ENCODE results near the gene BPIFB4. TPM values are rescaled to one million over a fixed set of nuclear protein-coding genes. Genes with fewer than 3 reads are reported as not detected.

The BPIFB4 gene
- total RNA-seq, 3 donors from 2014 or later = not detected

- Histone ChIP-seq H3K36me3 (no peaks in the 10 kb centered on the region), H3K27me3 (no peaks in the 10 kb centered on the region), H3K9me3 (no peaks in the 10 kb centered on the region), H3K4me3 (no peak overlapping the region), H3K4me1 (no peaks in the 10 kb centered on the region), H3K27ac (no peak overlapping the region)
- intact Hi-C loops (cut with DNase I; ENCODE audit: low total_unique reads) = no loop called here
- TF ChIP-seq CTCF (IDR thresholded peaks at IDR 0.05) (no peak), POLR2A (IDR thresholded peaks at IDR 0.05) (no peak), POLR2AphosphoS5 (IDR thresholded peaks at IDR 0.05) (no peak)
- no peak for DNase-seq (ENCODE audit: low spot score in 2 of 2)
Observed at GRCh38 chr20:33064572-33065287, 14.7 kb upstream of the BPIFB4 start.

- Histone ChIP-seq H3K9me3 (no peaks in the 10 kb centered on the region), H3K27me3 (no peaks in the 10 kb centered on the region), H3K4me1 (no peaks in the 10 kb centered on the region), H3K4me3 (no peak overlapping the region), H3K36me3 (no peaks in the 10 kb centered on the region), H3K27ac (no peak overlapping the region)
- no peak for DNase-seq (ENCODE audit: low spot score in 2 of 2)
- no peak for TF ChIP-seq POLR2AphosphoS5 (IDR thresholded peaks at IDR 0.05)
- no peak for TF ChIP-seq CTCF (IDR thresholded peaks at IDR 0.05)
- TF ChIP-seq POLR2A (IDR thresholded peaks at IDR 0.05) = no peak
- intact Hi-C loops (cut with DNase I; ENCODE audit: low total_unique reads) = no loop called here
Observed at GRCh38 chr20:33065785-33066184, 13.7 kb upstream of the BPIFB4 start.

GRCh38 chr20:33067806-33068205 lies 11.6 kb upstream of the BPIFB4 start:
- Histone ChIP-seq H3K4me1 (no peaks in the 10 kb centered on the region), H3K4me3 (no peak overlapping the region), H3K27ac (no peak overlapping the region), H3K27me3 (peaks cover 0 to 9% of the 10 kb centered on the region in 2 donors), H3K9me3 (no peaks in the 10 kb centered on the region), H3K36me3 (no peaks in the 10 kb centered on the region)
- intact Hi-C loops (cut with DNase I; ENCODE audit: low total_unique reads) = no loop called here
- no peak for DNase-seq (ENCODE audit: low spot score in 2 of 2)
- TF ChIP-seq CTCF (IDR thresholded peaks at IDR 0.05) (no peak), POLR2A (IDR thresholded peaks at IDR 0.05) (no peak), POLR2AphosphoS5 (IDR thresholded peaks at IDR 0.05) (no peak)

GRCh38 chr20:33068251-33068939 lies 11.0 kb upstream of the BPIFB4 start:
- intact Hi-C loops (cut with DNase I; ENCODE audit: low total_unique reads) = no loop called here
- H3K27ac ChIP-seq = no peak overlapping the region
- DNase-seq (ENCODE audit: low spot score in 2 of 2) = no peak
- H3K4me1 ChIP-seq = no peaks in the 10 kb centered on the region
- peaks cover 0 to 9% of the 10 kb centered on the region in 2 donors for H3K27me3 ChIP-seq
- TF ChIP-seq POLR2AphosphoS5 (IDR thresholded peaks at IDR 0.05) (no peak), POLR2A (IDR thresholded peaks at IDR 0.05) (no peak), CTCF (IDR thresholded peaks at IDR 0.05) (no peak)
- H3K4me3 ChIP-seq = no peak overlapping the region
- no peaks in the 10 kb centered on the region for H3K36me3 ChIP-seq
- H3K9me3 ChIP-seq = no peaks in the 10 kb centered on the region

- H3K9me3 ChIP-seq = no peaks in the 10 kb centered on the region
- no peak overlapping the region for H3K4me3 ChIP-seq
- intact Hi-C loops (cut with DNase I; ENCODE audit: low total_unique reads) = loop anchor here (10.0 kb wide), 1 partner anchor 155 kb away; no protein-coding TSS in a partner anchor
- H3K4me1 ChIP-seq = no peaks in the 10 kb centered on the region
- H3K36me3 ChIP-seq = no peaks in the 10 kb centered on the region
- DNase-seq (ENCODE audit: low spot score in 2 of 2) = no peak
- TF ChIP-seq POLR2AphosphoS5 (IDR thresholded peaks at IDR 0.05) = no peak
- no peak overlapping the region for H3K27ac ChIP-seq
- peaks cover 0 to 9% of the 10 kb centered on the region in 2 donors for H3K27me3 ChIP-seq
Observed at GRCh38 chr20:33069673-33070072, 9.8 kb upstream of the BPIFB4 start.
